ENCODE measurements around the gene FBXW7.

The FBXW7 gene

DNA sequence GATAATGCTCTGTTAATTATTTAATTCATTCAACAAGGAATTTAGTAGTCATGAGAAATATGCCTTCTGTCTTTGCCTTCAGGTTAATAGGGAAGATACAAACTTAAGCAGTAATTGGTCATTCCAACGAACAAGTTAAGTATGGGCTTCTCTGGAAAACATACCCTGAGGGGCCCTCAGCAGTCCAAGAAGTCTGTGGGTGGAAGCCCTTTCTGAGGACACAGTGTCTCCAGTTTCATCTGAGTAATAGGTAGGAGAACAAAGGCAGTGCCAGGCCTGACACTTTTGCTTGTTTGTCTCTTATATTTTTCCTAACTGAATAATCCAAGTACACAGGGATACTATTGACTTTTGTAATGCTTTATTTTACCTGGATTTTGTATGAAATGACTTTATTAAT lies 262.5 kb downstream of the FBXW7 start:
- no peak for DNase-seq

Measured in KG1 (cell line).